GM18519 (cell line): ENCODE results near the gene NGEF.

ENCODE experiments used
- ATAC-seq: cut with Tn5 transposase; IDR thresholded peaks from one replicate; pipeline ENCODE4 v1.9.1; 2021; ENCODE audit warnings: mild to moderate bottlenecking, moderate library complexity; ENCODE audit not compliant: unreplicated experiment, low FRiP score

The NGEF gene

GRCh38 chr2:232887171-232887850, 125.7 kb downstream of the NGEF start:
- ATAC-seq = no peak

GRCh38 chr2:232886632-232887031, 126.4 kb downstream of the NGEF start:
- ATAC-seq = no peak

- no peak for ATAC-seq
These were observed 126.9 kb downstream of the NGEF start for GRCh38 chr2:232886176-232886575.

GRCh38 chr2:232885264-232885961, 127.6 kb downstream of the NGEF start:
- ATAC-seq = no peak

GRCh38 chr2:232884549-232885263, 128.3 kb downstream of the NGEF start:
- no peak for ATAC-seq

- no peak for ATAC-seq
These were observed 129.0 kb downstream of the NGEF start for GRCh38 chr2:232884001-232884421.

- no peak for ATAC-seq
These were observed 129.8 kb downstream of the NGEF start for GRCh38 chr2:232883116-232883721.

- no peak for ATAC-seq
These were observed 130.4 kb downstream of the NGEF start for GRCh38 chr2:232882505-232883115.

- no peak for ATAC-seq
These were observed 131.0 kb downstream of the NGEF start for GRCh38 chr2:232882085-232882484.

GRCh38 chr2:232880764-232881351, 132.2 kb downstream of the NGEF start:
- ATAC-seq = no peak

- ATAC-seq = no peak
These were observed 133.2 kb downstream of the NGEF start for GRCh38 chr2:232879618-232880494.

GRCh38 chr2:232878855-232879617, 134.0 kb downstream of the NGEF start:
- no peak for ATAC-seq

- ATAC-seq = no peak
These were observed 135.0 kb downstream of the NGEF start for GRCh38 chr2:232877940-232878511.

GRCh38 chr2:232876978-232877441, 136.0 kb downstream of the NGEF start:
- ATAC-seq = no peak

GRCh38 chr2:232876161-232876977, 136.7 kb downstream of the NGEF start:
- ATAC-seq = no peak

- no peak for ATAC-seq
These were observed 137.6 kb downstream of the NGEF start for GRCh38 chr2:232875256-232876121.
